PC-3 (cell line): ENCODE data around the gene MYL12B. TPM values are rescaled to one million over a fixed set of nuclear protein-coding genes. Genes with fewer than 3 reads are reported as not detected.
A peak's percentile ranks its signal among the peaks of the same experiment; 100 is the strongest.

Source experiments
- ATAC-seq: fragments of 200-7000 bp; cut with Tn5 transposase; 2 replicates; pipeline ENCODE4 v1.9.1; 2020; ENCODE audit warnings: mild to moderate bottlenecking, moderate library complexity
- BruUV-seq: library from RNA; stranded (reverse); fragments of 400-500 nt; replicated peaks from 2 replicates; lab custom pipeline; 2021; lab: Mats Ljungman, UMichigan
- CTCF ChIA-PET: fragments of 300-600 bp; sonication (Branson Sonifier 250); formaldehyde crosslinking; loops from one replicate; lab custom pipeline; 2022; ENCODE audit warnings: antibody characterized with exemption; lab: Charles Lee
- POLR2A ChIA-PET: fragments of 300-600 bp; sonication (Branson Sonifier 250); formaldehyde crosslinking; loops from one replicate; lab custom pipeline; 2022; ENCODE audit warnings: antibody characterized with exemption; ENCODE audit not compliant: unreplicated experiment; lab: Charles Lee
- DNase-seq: peaks from one replicate; pipeline ENCODE4 v3.0.0-alpha.2; 2015
- H2AFZ ChIP-seq: fragments of 300-600 bp; sonication (generic); 2 replicates; pipeline ENCODE4 v1.6.0; 2016; ENCODE audit warnings: antibody characterized with exemption, low read length
- H3F3A ChIP-seq: fragments of 300-600 bp; sonication (generic); one replicate; pipeline ENCODE4 v1.6.0; 2017; ENCODE audit warnings: antibody characterized with exemption, low read length, control low read depth, mild to moderate bottlenecking; ENCODE audit not compliant: unreplicated experiment
- H3K27ac ChIP-seq: fragments of 300-600 bp; sonication (generic); 2 replicates; pipeline ENCODE4 v1.5.1; 2016; ENCODE audit warnings: mild to moderate bottlenecking, low read length
- H3K27me3 ChIP-seq: fragments of 300-600 bp; sonication (generic); 2 replicates; pipeline ENCODE4 v1.6.1; 2016; ENCODE audit warnings: low read length, mixed read lengths
- H3K36me3 ChIP-seq: fragments of 300-600 bp; sonication (generic); 2 replicates; pipeline ENCODE4 v1.6.1; 2016; ENCODE audit warnings: low read depth, mixed run types, low read length, mixed read lengths
- H3K4me1 ChIP-seq: fragments of 300-600 bp; sonication (generic); 2 replicates; pipeline ENCODE4 v1.5.1; 2016; ENCODE audit warnings: low read length; ENCODE audit not compliant: insufficient read depth
- H3K4me2 ChIP-seq: fragments of 300-600 bp; sonication (generic); 2 replicates; pipeline ENCODE4 v1.6.0; 2016; ENCODE audit warnings: low read length
- H3K4me3 ChIP-seq: fragments of 300-600 bp; sonication (generic); 2 replicates; pipeline ENCODE4 v1.5.1; 2016; ENCODE audit warnings: mild to moderate bottlenecking, low read length, mixed read lengths
- H3K79me2 ChIP-seq: fragments of 300-600 bp; sonication (generic); 2 replicates; pipeline ENCODE4 v1.6.1; 2017; ENCODE audit warnings: low read length, mixed read lengths
- H3K9ac ChIP-seq: fragments of 300-600 bp; sonication (generic); 2 replicates; pipeline ENCODE4 v1.6.0; 2016; ENCODE audit warnings: mild to moderate bottlenecking, low read length
- H3K9me2 ChIP-seq: fragments of 300-600 bp; sonication (generic); replicated peaks from 2 replicates; pipeline ENCODE4 v1.6.1; 2016; ENCODE audit warnings: mixed run types, low read length, mixed read lengths
- H3K9me3 ChIP-seq: fragments of 300-600 bp; sonication (generic); 2 replicates; pipeline ENCODE4 v1.6.1; 2016; ENCODE audit warnings: low read length, mixed read lengths
- H4K20me1 ChIP-seq: fragments of 300-600 bp; sonication (generic); 2 replicates; pipeline ENCODE4 v1.6.1; 2016; ENCODE audit warnings: low read length, mixed read lengths
- EZH2 ChIP-seq: fragments of 300-600 bp; sonication (generic); IDR thresholded peaks from one replicate; pipeline ENCODE4 v1.6.1; 2017; ENCODE audit warnings: antibody characterized with exemption, mild to moderate bottlenecking, low read length; ENCODE audit not compliant: unreplicated experiment
- EZH2phosphoT487 ChIP-seq: fragments of 300-600 bp; sonication (generic); IDR thresholded peaks from 2 replicates; pipeline ENCODE4 v1.6.1; 2018; ENCODE audit warnings: mild to moderate bottlenecking, antibody characterized with exemption, low read length, borderline replicate concordance
- intact Hi-C: fragments of 100-400 bp; cut with micrococcal nuclease; formaldehyde crosslinking; loops from 2 replicates; pipeline ENCODE4 v1.9.0; 2023
- total RNA-seq: library from RNA; depleted of rRNA; stranded (reverse); fragments of >200 nt; gene quantifications from 2 replicates; pipeline ENCODE4 v1.2.3, GENCODE V29; 2014
- TF ChIP-seq, protein P1 (sequence below): fragments of 300-600 bp; sonication (generic); conservative IDR thresholded peaks from 2 replicates; pipeline ENCODE4 v1.5.1; 2017; ENCODE audit warnings: antibody characterized with exemption, low read depth, mild to moderate bottlenecking, low read length

The MYL12B gene
- total RNA-seq, 1 experiment from 2014 or later: 308 TPM

DNA sequence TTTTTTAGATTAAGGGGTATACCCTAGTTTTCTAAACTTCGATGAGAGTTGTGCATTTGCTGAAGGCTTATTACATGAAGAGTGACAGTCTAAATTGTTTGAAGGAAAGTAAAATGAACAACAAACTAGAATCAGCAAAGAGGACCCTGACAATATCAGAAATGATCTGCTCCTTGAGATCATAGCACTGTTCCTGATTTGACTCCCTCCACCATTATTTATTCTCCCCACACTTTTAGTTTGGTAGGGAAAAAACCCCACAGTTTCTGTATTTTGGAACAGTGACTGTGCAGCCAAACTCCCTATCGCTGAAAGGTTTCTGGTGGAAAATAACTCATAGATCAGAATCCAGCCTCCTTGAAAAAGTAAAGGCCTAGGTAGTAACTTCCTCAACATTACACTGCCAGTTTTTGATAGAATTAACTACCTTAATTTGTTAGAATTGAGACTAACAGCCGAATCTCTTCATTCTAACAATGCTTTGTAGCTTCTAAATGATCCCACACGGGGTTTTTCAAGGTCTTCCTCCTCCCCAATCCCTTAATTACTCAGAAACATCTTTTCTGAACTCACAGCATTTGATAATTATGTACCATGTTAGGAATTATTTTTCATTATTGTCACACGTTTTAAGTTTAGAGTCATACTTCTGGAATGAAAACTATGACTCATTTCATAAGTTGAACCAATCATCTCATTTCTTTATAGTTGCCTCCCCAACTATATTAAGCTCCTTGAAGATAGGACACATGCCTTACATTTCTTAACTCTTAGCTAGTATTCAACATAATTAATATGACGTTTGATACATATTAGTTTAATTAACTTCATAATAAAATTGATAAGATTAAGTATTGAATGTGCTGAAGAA lies 11.5 kb upstream of the MYL12B start:
- CTCF ChIA-PET: no interaction called here
- ATAC-seq (no peak), DNase-seq (peak; percentile 75)
- no TSS peak for BruUV-seq
- peak overlapping the region; percentile 72 for H3K4me2 ChIP-seq
- no peak overlapping the region for H3K9ac ChIP-seq
- POLR2A ChIA-PET: interaction anchor here (0.6 to 1.0 kb wide), 6 partner anchors 10 to 593 kb away, joined by 3 to 6 read pairs (median 4); no protein-coding TSS in a partner anchor
- peak overlapping the region; percentile 10; the same call in 1 of the 2 replicates for H3K27ac ChIP-seq
- intact Hi-C loops: no loop called here
- H3K4me1 ChIP-seq: peaks cover 44% of the 10 kb centered on the region
- H3K9me2 ChIP-seq: no peaks in the 10 kb centered on the region
- H4K20me1 ChIP-seq: peaks cover 13% of the 10 kb centered on the region
- H3K36me3 ChIP-seq: peaks cover 30% of the 10 kb centered on the region
- H3K79me2 ChIP-seq: peaks cover 82% of the 10 kb centered on the region
- H3F3A ChIP-seq: no peaks in the 10 kb centered on the region
- TF ChIP-seq, protein P1, sequence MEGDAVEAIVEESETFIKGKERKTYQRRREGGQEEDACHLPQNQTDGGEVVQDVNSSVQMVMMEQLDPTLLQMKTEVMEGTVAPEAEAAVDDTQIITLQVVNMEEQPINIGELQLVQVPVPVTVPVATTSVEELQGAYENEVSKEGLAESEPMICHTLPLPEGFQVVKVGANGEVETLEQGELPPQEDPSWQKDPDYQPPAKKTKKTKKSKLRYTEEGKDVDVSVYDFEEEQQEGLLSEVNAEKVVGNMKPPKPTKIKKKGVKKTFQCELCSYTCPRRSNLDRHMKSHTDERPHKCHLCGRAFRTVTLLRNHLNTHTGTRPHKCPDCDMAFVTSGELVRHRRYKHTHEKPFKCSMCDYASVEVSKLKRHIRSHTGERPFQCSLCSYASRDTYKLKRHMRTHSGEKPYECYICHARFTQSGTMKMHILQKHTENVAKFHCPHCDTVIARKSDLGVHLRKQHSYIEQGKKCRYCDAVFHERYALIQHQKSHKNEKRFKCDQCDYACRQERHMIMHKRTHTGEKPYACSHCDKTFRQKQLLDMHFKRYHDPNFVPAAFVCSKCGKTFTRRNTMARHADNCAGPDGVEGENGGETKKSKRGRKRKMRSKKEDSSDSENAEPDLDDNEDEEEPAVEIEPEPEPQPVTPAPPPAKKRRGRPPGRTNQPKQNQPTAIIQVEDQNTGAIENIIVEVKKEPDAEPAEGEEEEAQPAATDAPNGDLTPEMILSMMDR: no peak
- TF ChIP-seq EZH2: no peak
- H3K9me3 ChIP-seq: no peaks in the 10 kb centered on the region
- H3K4me3 ChIP-seq: peak overlapping the region; percentile 33
- no peak overlapping the region for H2AFZ ChIP-seq
- no peaks in the 10 kb centered on the region for H3K27me3 ChIP-seq

DNA sequence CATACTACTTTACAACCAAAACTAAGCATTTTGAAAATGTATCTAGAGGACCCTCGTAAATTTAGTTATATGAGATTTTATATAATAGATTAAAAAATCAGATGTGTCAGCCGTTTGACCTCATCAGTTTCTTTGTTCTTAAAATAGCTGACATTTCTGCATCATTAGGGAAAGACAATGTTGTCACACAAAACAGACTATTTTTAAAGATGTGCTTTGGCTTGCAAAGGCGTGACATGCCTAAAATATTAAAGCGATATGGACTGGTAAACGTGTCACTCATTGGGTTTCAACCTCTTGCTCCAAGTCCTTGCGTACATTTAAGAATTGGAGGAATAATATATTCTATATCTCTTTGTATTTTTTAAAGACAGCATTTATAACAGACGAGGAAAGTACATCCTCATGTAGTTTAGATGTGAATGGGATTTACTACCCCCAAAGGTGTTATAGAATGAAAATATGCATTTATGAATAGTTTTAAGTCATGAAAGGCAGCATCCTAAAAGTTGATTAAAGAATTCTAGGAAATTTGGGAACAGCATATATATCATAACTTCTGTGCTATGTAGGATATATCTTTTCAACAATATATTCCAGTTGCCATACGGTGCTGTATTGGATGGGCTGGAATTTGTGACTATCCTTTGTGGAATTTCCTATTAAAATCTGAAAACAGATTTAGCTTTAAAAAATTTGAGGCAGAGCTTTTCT lies 10.5 kb upstream of the MYL12B start:
- intact Hi-C loops: no loop called here
- TF ChIP-seq EZH2phosphoT487 (no peak), EZH2 (no peak)
- TF ChIP-seq, protein P1: no peak
- H3K27ac ChIP-seq: no peak overlapping the region
- CTCF ChIA-PET: no interaction called here
- peaks cover 13% of the 10 kb centered on the region for H4K20me1 ChIP-seq
- H3K4me1 ChIP-seq: peaks cover 52% of the 10 kb centered on the region
- peaks cover 6% of the 10 kb centered on the region for H3F3A ChIP-seq
- H3K9ac ChIP-seq: no peak overlapping the region
- H3K79me2 ChIP-seq: peaks cover 79% of the 10 kb centered on the region
- H3K9me2 ChIP-seq: no peaks in the 10 kb centered on the region
- ATAC-seq (no peak), DNase-seq (no peak)
- POLR2A ChIA-PET: interaction anchor here (0.5 to 1.0 kb wide), 5 partner anchors 8 to 593 kb away, joined by 3 to 7 read pairs (median 4); no protein-coding TSS in a partner anchor
- no peak overlapping the region for H3K4me3 ChIP-seq
- peaks cover 37% of the 10 kb centered on the region for H3K36me3 ChIP-seq
- H3K4me2 ChIP-seq: peak overlapping the region; percentile 17
- no peaks in the 10 kb centered on the region for H3K27me3 ChIP-seq
- no TSS peak for BruUV-seq
- no peaks in the 10 kb centered on the region for H3K9me3 ChIP-seq
- H2AFZ ChIP-seq: no peak overlapping the region
